SK-N-SH treated with all-trans-retinoic acid at 6 μM for 48 hours (cell line): ENCODE data around the gene ATOH8.

Experiments
- ATAC-seq: fragments of 200-7000 bp; cut with Tn5 transposase; 3 replicates; pipeline ENCODE4 v1.9.1; 2020; ENCODE audit warnings: mild to moderate bottlenecking, moderate library complexity
- ARNTL ChIP-seq: fragments of 450-650 bp; formaldehyde crosslinking; IDR thresholded peaks from 2 replicates; pipeline ENCODE4 v1.5.0; 2020; ENCODE audit warnings: low read depth, mild to moderate bottlenecking, moderate library complexity, borderline replicate concordance
- BACH2 ChIP-seq: fragments of 250-450 bp; sonication (Bioruptor Pico); IDR thresholded peaks from 2 replicates; pipeline ENCODE4 v1.9.0; 2021; ENCODE audit warnings: mild to moderate bottlenecking, borderline replicate concordance
- CREB5 ChIP-seq: fragments of 250-450 bp; sonication (Bioruptor Pico); IDR thresholded peaks from 2 replicates; pipeline ENCODE4 v1.5.1; 2020; ENCODE audit warnings: low read depth, mild to moderate bottlenecking, moderate library complexity
- CSDC2 ChIP-seq: fragments of 250-450 bp; sonication (Bioruptor Pico); IDR thresholded peaks from 2 replicates; pipeline ENCODE4 v1.5.0; 2020; ENCODE audit warnings: mild to moderate bottlenecking, moderate library complexity
- ESRRG ChIP-seq: fragments of 250-450 bp; sonication (Bioruptor Pico); IDR thresholded peaks from 2 replicates; pipeline ENCODE4 v1.6.1; 2021; ENCODE audit warnings: mild to moderate bottlenecking
- ISL1 ChIP-seq: fragments of 250-450 bp; sonication (Bioruptor Pico); IDR thresholded peaks from 2 replicates; pipeline ENCODE4 v2.1.2; 2022; ENCODE audit warnings: mild to moderate bottlenecking, moderate library complexity
- OSR1 ChIP-seq: fragments of 250-450 bp; sonication (Bioruptor Pico); IDR thresholded peaks from 2 replicates; pipeline ENCODE4 v1.8.0; 2022; ENCODE audit warnings: moderate library complexity, mild to moderate bottlenecking, inconsistent platforms
- PATZ1 ChIP-seq: fragments of 250-450 bp; sonication (Bioruptor Pico); IDR thresholded peaks from 2 replicates; pipeline ENCODE4 v1.8.0; 2020; ENCODE audit warnings: mild to moderate bottlenecking, moderate library complexity, borderline replicate concordance
- POU6F1 ChIP-seq: fragments of 250-450 bp; sonication (Bioruptor Pico); IDR thresholded peaks from 2 replicates; pipeline ENCODE4 v1.8.0; 2021; ENCODE audit warnings: low read depth, mild to moderate bottlenecking, moderate library complexity, borderline replicate concordance
- PPARA ChIP-seq: fragments of 250-450 bp; sonication (Bioruptor Pico); IDR thresholded peaks from 2 replicates; pipeline ENCODE4 v1.5.0; 2020; ENCODE audit warnings: mild to moderate bottlenecking, borderline replicate concordance
- RARB ChIP-seq: fragments of 250-450 bp; sonication (Bioruptor Pico); IDR thresholded peaks from 2 replicates; pipeline ENCODE4 v1.8.0; 2021; ENCODE audit warnings: mild to moderate bottlenecking, moderate library complexity
- SNAI2 ChIP-seq: fragments of 250-450 bp; sonication (Bioruptor Pico); IDR thresholded peaks from 2 replicates; pipeline ENCODE4 v1.5.0; 2020; ENCODE audit warnings: mild to moderate bottlenecking, moderate library complexity
- TCF4 ChIP-seq: fragments of 250-450 bp; sonication (Bioruptor Pico); IDR thresholded peaks from 2 replicates; pipeline ENCODE4 v1.8.0; 2021; ENCODE audit warnings: mild to moderate bottlenecking, moderate library complexity, borderline replicate concordance
- TOX ChIP-seq: fragments of 250-450 bp; sonication (Bioruptor Pico); IDR thresholded peaks from 2 replicates; pipeline ENCODE4 v1.8.0; 2021; ENCODE audit warnings: mild to moderate bottlenecking, moderate library complexity, borderline replicate concordance
- TSHZ2 ChIP-seq: fragments of 250-450 bp; sonication (Bioruptor Pico); IDR thresholded peaks from 2 replicates; pipeline ENCODE4 v1.5.0; 2020; ENCODE audit warnings: mild to moderate bottlenecking, moderate library complexity
- ZC3H10 ChIP-seq: fragments of 250-450 bp; sonication (Bioruptor Pico); IDR thresholded peaks from 2 replicates; pipeline ENCODE4 v1.5.1; 2021; ENCODE audit warnings: mild to moderate bottlenecking, moderate library complexity
- ZFP3 ChIP-seq: fragments of 250-450 bp; sonication (Bioruptor Pico); IDR thresholded peaks from 2 replicates; pipeline ENCODE4 v1.5.0; 2020; ENCODE audit warnings: mild to moderate bottlenecking, moderate library complexity
- ZFP30 ChIP-seq: fragments of 450-650 bp; formaldehyde crosslinking; IDR thresholded peaks from 2 replicates; pipeline ENCODE4 v1.5.0; 2022; ENCODE audit warnings: mild to moderate bottlenecking, moderate library complexity
- ZNF565 ChIP-seq: fragments of 450-650 bp; formaldehyde crosslinking; conservative IDR thresholded peaks from 2 replicates; pipeline ENCODE4 v1.5.0; 2020; ENCODE audit warnings: low read depth, mild to moderate bottlenecking, moderate library complexity
- ZNF8 ChIP-seq: fragments of 450-650 bp; formaldehyde crosslinking; IDR thresholded peaks from 2 replicates; pipeline ENCODE4 v1.5.0; 2020; ENCODE audit warnings: mild to moderate bottlenecking, moderate library complexity
- TF ChIP-seq, protein P1 (sequence below): fragments of 250-450 bp; sonication (Bioruptor Pico); IDR thresholded peaks from 2 replicates; pipeline ENCODE4 v1.5.1; 2021; ENCODE audit warnings: mild to moderate bottlenecking, moderate library complexity

The ATOH8 gene

GRCh38 chr2:85724731-85725181, 29.0 kb upstream of the ATOH8 start:
- no peak for ATAC-seq
- no peak for TF ChIP-seq OSR1 (CRISPR knock-in tag)
- TF ChIP-seq ZNF565, result no peak
- TF ChIP-seq POU6F1, result no peak
- no peak for TF ChIP-seq CREB5 (CRISPR knock-in tag)
- no peak for TF ChIP-seq ARNTL (CRISPR knock-in tag)
- TF ChIP-seq, protein P1, sequence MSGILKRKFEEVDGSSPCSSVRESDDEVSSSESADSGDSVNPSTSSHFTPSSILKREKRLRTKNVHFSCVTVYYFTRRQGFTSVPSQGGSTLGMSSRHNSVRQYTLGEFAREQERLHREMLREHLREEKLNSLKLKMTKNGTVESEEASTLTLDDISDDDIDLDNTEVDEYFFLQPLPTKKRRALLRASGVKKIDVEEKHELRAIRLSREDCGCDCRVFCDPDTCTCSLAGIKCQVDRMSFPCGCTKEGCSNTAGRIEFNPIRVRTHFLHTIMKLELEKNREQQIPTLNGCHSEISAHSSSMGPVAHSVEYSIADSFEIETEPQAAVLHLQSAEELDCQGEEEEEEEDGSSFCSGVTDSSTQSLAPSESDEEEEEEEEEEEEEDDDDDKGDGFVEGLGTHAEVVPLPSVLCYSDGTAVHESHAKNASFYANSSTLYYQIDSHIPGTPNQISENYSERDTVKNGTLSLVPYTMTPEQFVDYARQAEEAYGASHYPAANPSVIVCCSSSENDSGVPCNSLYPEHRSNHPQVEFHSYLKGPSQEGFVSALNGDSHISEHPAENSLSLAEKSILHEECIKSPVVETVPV, result no peak
- TF ChIP-seq RARB (CRISPR knock-in tag), result no peak
- TF ChIP-seq SNAI2 (CRISPR knock-in tag), result no peak
- TF ChIP-seq ZFP3 (CRISPR knock-in tag), result no peak
- TF ChIP-seq BACH2, result no peak
- no peak for TF ChIP-seq TSHZ2 (CRISPR knock-in tag)

GRCh38 chr2:85725451-85725850, 28.3 kb upstream of the ATOH8 start:
- no peak for ATAC-seq

DNA sequence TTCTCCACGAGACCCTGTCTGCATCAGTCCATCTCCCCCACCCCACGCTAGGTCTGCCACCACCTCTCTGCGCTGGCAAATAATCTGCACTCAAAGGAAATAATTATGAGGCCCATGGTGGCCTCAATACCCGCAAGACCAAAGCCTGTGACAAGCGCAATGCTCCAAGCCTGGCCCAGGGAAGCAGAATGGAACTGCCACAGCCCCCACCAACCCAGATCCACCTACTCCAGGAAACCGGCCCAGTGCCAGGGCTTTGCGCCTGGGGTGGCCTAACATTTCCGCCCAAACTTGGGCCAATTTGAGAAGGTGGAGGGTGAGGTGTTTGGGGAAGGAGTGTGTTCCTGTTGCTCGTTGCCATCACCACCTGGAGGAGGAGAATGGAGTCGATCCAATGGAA, 26.0 kb upstream of the ATOH8 start:
- ATAC-seq, result no peak
- TF ChIP-seq PATZ1 (CRISPR knock-in tag) (no peak), OSR1 (CRISPR knock-in tag) (no peak), CSDC2 (CRISPR knock-in tag) (no peak), CREB5 (CRISPR knock-in tag) (no peak), ARNTL (CRISPR knock-in tag) (no peak), RARB (CRISPR knock-in tag) (no peak), ZFP3 (CRISPR knock-in tag) (no peak), TOX (CRISPR knock-in tag) (no peak), SNAI2 (CRISPR knock-in tag) (no peak), ISL1 (CRISPR knock-in tag) (no peak), ZNF8 (CRISPR knock-in tag) (no peak), ZFP30 (CRISPR knock-in tag) (no peak), ZC3H10 (CRISPR knock-in tag) (no peak)

More at GRCh38 chr2:85725451-85725850, 28.3 kb upstream of the ATOH8 start:
- TF ChIP-seq ZNF8 (CRISPR knock-in tag) (no peak), ZFP3 (CRISPR knock-in tag) (no peak), OSR1 (CRISPR knock-in tag) (no peak), ISL1 (CRISPR knock-in tag) (no peak), ZC3H10 (CRISPR knock-in tag) (no peak), TCF4 (no peak), TOX (CRISPR knock-in tag) (no peak), PPARA (CRISPR knock-in tag) (no peak), ESRRG (CRISPR knock-in tag) (no peak), CSDC2 (CRISPR knock-in tag) (no peak), ZFP30 (CRISPR knock-in tag) (no peak), POU6F1 (no peak)
- TF ChIP-seq, protein P1, result no peak
